T-helper 2 cell (primary cell): ENCODE data around the gene UNC93B1.

ENCODE experiments used
- DNase-seq, 5 experiments: peaks; one replicate each; pipeline versions ENCODE4 v3.0.0 to v3.0.0-alpha.2; 2012 to 2022

Gene UNC93B1

DNA sequence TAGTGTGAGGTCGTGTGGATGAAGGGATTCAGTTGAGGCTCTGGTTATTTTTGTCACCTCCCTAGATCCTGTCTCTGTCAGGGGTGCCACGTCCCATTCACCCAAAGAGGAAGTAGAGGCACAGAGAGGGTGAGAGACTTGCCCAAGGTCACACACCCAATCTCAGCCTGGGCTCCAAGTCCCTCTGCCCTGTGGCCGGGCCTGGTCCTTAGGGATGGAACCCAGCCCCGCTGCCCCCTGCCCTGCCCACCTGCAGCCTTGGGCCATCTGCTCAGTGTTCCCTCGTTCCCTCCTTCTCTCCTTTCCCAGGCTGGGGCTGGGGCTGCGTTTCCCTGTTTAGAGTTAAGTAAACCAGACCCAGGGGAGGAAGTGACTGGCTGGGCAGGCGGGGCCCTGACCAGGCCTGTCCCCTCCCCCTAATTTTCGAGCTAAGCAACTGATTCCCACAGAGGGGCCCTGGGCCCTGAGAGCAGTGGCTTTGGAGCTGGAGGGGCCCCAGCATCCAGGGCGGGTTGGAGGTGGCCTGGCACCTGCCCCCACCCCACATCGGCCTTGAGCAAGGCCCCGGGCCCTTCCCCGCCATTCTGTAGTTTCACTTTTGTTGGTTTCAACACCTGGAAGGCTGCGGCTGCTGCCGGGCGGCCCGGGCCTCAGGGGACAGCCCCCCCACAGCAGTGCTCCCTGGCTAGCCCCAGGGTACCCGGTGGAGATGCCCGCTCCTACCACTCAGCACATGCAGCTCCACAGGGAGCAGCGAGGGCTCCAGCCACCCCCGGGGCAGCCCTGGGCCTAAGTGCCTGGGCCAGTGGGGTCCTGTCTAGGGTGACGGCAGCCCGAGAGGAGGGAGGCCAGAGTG lies 36.4 kb upstream of the UNC93B1 start:
- DNase-seq: peak in 3 of 5 experiments; percentile 19 to 63 (median 54)

DNA sequence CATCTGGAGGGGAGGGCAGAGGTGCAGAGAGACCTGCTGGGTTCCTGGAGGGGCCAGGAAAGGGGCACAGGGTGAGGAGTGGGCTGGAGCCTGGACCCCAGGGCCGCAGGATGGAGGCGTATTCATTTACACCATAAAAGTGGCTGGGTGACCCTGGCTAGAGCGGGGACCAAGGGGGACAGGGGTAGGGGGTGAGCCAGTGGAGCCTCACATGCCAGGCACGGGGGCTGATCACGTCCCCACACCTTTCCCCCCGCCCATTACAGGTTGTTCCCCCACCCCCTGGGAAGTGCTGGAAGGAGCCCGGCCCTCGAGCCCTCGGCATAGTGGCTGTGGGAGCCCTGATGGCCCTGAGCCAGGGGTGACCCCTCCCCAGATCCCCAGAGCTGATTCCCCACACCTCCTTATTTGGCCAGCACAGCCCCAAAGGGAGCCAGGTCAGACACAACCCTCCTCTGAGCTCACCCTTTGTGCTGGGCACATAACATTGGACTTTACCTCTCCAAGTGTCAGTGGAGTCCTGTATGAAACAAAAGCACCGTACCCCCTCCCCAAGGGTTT lies 35.7 kb upstream of the UNC93B1 start:
- DNase-seq: no peak

DNA sequence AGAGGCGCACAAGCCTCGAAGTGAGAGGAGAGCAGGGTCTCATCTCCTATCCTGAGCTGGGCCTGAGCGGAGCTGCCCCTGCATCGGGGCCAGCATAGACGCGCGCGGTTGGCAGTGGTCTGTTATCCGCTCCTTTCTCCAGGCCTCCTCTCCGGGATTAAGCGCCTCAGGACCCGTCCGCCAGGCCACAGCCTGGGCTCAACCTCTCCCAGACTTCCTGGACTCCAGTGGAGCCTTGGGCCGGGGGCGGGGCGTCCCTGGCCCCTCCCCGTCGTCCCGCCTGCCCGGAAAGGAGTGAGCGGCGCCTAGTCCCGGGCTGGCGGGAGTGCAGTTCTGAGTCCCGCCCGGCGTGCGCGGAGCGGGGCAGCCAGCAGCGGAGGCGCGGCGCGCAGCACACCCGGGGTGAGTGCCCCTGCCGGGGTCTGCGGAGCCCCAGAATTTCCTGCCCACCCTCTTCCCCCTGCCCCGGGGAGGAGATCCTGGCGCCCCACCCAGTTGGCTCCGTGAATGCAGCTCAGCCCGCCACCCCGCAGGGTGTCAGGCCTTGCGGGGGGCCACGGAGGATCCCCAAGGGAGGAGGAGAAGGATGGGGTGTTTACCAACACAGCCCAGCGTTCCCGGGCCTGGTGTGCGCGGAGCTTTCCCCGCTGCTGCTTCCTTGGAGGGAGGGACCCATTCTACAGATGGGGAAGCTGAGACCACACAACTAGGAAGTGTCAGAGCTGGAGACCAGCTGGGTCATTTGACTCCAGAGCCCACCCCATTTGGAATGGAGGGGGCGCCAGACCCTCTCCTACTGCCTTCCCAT lies 35.0 kb upstream of the UNC93B1 start, which contains the start of gene TCIRG1:
TCIRG1 (plus strand) TSS at position 308 of the 808 bp plus-strand sequence. CDS start 2,247 bp downstream, outside the sequence.
- peak; percentile 19 to 69 (median 44) for DNase-seq

DNA sequence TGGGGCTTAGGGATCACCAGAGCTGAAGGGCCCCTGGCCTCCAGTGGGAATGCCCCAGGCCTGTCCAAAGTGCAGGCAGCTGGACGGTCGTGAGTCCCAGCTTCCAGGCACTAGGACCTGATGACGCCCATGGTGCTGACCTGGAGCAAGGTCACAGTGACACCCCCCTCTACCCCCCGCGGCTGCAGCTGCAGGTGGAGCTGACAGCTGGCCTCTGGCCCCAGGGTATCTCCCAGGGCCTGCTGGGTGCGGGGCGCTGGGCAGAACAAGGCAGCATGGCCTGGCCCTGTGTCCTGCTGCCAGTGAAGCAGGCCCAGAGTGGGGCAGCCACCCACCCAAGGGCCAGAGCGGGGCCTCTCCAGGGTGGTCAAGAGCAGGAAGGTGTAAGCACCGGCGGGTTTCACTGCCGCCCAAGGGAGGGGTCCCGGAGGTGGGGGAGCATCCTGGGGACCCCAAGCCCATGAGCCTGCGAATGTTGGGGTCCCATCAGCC lies 34.4 kb upstream of the UNC93B1 start:
- DNase-seq: no peak

DNA sequence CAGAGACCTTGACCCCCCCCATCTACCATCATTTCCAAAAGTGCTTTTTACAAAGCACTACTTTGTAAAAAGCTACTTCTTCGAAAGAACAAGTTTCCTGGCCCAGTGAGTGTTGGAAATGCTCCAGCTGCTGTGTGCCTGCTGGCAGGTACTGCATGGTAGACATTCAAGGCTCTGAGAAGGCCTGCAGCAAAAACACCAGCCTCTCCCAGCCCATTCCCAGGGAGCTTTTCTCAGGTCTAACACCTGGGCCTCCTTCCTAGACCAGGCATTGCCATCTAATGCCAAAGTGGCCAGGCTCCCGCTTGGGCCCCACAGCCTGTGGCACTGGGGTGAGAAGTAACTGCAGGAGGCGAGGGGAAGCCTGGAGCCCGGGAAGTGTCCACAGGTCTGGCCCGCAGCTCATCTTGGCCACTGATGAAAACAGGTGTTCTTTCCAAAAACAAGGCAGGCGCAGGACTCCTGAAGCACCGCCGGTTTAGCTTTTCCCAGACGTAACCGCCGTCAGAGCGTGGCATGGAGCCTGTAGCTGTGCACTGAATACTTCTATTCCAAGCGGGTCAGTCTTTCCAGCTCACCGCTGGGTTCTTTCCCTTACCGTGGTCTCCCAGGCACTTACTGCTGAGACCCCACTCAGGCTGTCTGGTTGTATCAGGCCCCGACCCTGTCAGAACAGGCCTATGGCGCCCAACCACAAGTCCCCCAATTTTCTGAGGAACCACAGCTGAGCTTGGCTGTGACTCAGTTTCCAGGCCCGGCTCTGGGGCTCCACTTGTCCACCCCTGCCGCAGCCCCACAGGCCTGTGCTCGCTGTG lies 33.7 kb upstream of the UNC93B1 start:
- DNase-seq: no peak

DNA sequence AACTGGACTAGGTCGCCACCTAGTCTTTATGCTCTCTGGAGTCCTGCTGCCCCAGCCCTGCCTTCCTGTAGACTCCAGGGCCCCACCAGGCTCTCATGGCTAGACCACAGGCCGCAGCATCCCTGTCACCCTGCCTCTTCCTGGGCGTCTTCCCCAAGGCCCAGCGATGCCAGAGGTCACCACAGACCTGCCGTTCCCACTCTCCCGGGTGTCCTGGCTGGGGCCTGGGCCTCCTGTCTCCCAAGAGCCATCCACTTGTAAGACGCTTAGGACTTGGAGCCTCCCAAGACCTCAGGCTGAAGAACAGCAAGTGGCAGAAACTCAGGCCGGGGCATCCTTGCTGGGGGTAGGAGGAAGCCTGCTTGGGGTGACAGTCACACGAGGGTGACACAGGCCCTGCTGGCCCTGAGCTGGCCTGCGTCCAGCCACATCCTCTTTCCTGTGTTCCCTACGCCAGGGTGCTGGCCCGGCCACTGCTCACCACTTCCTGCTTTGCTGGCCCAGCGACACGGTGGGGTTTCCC lies 32.9 kb upstream of the UNC93B1 start:
- peak in 1 of 5 experiments; percentile 62 for DNase-seq

DNA sequence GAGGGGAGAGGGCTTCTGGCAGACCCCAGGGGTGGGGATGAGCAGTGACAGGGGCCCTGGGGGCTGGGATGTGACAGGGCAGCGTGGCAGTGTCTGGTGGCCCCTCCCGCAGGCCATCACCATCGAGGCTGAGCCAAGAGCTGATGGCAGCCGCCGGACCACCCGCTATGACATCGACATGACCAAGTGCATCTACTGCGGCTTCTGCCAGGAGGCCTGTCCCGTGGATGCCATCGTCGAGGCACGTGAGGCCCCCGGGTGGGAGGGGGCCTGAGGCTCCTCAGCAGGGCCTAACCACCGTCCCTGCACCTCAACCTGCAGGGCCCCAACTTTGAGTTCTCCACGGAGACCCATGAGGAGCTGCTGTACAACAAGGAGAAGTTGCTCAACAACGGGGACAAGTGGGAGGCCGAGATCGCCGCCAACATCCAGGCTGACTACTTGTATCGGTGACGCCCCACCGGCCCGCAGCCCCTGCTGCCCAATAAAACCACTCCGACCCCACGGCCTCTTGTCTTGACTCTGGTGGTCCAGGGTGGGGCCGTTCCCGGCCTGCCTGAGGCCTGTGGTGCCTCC lies 32.3 kb upstream of the UNC93B1 start:
- DNase-seq: no peak

DNA sequence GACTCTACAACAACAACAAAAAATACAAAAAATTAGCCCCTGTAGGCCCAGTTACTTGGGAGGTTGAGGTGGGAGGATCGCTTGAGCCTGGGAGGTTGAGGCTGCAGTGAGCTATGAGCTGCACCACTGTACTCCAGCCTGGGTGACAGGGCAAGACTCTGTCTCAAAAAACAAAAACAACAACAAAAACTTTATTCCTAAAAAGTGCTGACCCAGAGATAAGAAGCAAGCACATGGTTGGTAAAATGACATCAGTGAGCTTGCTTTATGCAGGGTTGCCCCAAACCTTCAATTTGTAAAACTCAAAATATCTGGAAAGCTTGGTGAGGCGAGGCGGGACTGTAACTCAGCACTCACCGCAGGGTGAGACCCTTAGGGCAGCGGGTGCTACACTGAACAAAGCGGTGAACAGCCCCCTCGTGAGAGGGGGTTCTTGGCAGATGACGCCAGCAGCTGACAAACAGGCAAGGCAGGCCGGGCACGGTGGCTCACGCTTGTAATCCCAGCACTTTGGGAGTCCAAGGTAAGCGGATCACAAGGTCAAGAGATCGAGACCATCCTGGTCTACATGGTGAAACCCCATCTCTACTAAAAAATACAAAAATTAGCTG lies 31.5 kb upstream of the UNC93B1 start:
- DNase-seq: no peak

DNA sequence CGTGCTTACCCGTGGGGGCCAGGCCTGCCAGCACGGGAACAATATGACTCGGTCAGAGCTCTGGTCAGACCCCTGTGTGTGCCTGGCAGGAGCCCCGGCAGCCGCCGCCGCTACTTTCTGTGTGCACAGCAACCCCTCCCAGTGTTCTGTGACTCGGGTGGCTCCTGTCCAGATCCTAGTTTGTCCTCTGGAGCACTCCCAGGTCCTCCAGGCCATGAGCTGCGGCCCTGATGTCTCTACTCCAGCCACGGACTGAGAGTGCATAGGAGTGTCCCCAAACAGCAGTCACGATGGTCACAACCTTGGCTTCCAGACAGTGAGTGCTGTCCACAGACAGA lies 29.8 kb upstream of the UNC93B1 start:
- no peak for DNase-seq

DNA sequence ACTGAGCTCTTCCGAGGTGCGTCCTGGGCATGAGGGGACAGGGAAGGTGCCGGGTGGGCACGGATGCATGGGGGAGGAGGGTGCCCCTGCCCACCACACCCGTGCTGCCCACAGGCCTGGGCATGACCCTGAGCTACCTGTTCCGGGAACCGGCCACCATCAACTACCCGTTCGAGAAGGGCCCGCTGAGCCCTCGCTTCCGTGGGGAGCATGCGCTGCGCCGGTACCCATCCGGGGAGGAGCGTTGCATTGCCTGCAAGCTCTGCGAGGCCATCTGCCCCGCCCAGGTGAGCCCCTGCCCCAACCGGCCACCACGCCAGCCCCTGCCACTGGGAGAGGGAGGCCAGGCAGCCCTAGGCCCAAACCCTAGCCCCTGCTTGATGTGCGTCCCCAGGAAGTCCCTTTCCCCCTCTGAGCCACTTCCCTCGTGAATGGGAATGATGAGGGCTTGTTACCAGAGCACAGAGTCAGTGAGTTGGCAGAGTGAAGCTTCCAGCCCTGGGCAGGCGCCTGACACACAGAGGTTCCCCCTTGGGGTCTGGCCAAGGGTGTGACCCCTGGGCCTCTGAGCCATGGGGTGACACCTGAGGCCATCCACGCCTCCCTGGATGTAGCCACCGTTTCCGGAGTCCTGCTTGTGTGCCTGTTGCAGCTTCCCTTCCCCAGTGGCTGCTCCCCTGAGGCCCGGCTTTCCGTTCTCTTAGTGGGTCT lies 29.3 kb upstream of the UNC93B1 start:
- no peak for DNase-seq

DNA sequence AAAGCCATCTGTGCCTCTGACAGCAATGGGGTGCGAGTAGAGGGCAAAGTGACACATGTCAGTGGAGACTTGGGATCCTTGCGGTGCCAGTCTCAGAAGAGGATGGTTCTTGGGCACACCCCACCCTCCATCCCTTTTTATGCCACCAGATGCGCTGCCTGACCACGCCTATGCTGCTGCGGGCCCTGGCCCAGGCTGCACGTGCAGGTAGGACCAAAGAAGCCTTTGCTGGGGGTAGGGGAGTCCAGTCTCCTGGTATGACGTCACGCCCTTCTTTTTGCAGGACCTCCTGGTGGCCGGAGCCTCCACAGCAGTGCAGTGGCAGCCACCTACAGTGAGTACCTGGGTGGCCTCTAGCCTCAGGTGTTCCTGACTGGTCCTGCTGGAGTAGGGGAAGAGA lies 28.1 kb upstream of the UNC93B1 start:
- DNase-seq: no peak

DNA sequence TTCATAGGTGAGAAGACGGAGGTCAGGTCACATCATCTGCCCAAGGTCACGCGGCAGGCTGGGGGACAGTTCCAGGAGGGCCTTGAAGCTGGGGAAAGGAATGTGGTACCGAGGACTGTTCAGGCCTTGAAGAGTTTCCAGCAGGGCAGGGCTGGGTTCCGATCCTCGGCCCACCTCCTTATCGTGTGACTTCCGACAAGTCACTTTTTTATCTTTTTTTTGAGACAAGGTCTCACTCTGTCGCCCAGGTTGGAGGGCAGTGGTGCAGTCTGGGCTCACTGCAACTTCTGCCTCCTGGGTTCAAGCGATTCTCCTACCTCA lies 27.2 kb upstream of the UNC93B1 start:
- peak in 1 of 5 experiments; percentile 39 for DNase-seq

DNA sequence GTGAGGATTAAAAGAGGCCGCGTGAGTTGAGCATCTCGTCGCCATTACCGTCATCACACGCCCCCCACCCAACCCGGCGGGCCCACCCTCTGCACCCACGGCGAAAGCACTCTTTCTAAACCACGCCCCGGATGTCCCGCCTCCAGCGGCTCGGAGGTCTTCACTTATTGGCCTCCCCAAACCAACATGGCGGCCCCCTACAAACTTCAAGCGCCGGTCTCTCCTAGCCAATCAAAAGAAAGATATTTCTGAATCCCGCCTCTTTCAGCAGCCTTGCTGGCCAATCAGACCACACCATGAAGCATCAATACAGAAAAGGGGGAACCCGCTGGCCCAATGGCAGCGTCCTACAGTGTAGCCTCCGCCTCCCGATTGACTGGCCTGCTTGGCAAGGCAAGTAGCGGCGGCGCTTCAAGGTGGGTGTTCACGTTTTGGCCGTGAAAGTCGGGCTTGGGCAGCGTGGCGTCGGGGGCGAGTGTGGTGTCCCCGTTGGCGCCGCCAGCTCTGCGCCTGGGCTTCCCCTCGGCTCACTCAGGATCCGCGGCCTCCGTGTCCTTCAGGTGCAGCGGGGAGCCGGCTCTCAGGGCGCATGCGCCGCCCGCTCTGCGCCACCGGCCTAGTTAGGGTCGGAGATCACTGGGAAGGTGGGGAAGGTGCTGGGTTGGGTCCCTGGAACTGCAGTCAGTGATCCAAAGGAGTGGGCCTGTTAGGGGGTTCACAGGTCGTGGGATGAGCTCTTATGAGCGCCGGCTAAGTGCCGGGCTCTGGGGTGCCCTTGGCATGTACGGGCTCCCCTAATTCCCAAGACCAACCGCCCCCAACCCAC lies 26.6 kb upstream of the UNC93B1 start, which contains the start of gene NDUFS8:
NDUFS8 (plus strand) TSS at position 364 of the 826 bp plus-strand sequence. CDS start 1,471 bp downstream, outside the sequence.
- peak; percentile 93 to 99 (median 96) for DNase-seq

DNA sequence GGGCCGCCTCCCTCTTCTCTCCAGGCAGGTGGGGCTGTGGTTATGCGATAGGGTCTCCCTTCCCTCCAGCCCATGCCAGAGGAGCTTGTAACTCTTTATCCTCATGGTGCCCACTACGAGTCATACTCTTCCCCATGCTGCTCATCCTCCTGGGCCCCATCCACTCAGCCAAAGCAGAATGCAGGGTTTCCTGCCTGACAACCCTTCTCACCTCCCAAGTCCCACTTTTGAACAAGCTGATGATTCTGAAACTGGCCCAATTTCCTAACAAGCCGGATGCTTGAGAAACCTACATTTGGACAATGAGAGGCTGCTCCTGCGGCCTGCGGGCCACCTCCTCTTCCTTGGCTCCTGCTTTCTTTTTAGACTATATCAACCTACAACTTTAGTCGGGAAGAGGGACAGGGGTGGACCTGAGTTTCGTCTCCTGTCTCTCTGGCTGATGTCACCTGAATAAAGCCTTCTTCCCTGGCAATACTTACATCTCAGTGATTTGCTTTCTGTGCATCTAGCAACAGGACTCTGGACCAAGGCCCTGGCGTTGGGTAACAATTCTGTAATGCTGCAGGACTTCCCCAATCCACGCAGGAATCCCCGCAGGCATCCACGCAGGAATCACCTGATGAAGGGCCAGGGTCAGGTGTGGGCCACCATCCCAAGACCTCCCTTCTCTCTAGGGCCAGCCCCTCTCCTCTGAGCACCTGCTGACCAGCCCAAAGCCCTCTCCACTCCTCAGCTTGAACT lies 25.1 kb upstream of the UNC93B1 start:
- DNase-seq: no peak

DNA sequence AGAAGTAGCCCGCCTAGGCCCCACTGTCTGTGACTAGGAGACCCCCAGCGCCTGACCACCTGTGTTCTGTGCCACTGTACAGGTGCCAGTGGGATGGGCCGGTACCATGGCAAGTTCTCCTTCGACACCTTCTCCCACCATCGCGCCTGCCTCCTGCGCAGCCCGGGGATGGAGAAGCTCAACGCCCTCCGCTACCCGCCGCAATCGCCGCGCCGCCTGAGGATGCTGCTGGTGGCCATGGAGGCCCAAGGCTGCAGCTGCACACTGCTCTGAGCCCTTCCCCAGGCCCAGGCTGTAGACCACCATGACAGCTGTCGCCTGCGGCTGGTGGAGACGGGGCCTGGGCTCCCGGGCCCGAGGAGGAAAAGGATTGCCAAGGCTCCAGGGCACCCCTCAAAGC lies 23.8 kb upstream of the UNC93B1 start:
- no peak for DNase-seq

DNA sequence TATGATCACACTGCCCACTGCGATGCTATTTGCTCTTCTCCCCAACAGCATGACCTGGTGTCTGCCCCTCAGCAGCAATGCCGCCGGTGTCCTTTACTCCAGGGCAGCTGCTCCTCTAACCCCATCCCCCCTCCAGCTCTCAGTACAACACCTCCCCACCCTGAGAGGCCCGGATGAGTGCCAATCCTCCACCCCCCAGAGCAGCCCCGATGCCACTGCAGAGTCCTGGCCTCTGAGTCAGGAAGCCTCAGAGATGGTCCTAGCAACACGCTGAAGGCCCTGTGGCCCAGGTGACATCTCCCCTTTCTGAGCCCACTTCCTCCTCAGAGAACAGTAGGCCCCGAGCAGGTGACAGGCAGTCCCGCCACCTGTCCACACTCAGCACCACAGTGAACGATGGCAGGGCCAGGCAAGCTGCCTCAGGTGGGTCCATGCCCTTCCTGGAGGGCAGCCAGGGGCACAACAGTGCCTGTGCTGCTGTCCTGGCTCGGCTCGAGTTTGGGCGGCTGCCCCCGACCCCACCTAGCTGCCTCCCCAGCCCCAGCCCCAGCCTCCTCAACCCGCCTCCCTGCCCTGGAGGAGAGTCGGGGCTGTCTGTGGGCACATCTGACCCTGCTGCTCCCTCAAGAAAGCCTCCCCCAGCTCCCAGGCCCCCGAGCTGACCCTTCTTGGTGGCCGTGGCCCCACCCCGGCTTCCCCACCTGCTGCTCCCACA lies 22.7 kb upstream of the UNC93B1 start:
- no peak for DNase-seq

DNA sequence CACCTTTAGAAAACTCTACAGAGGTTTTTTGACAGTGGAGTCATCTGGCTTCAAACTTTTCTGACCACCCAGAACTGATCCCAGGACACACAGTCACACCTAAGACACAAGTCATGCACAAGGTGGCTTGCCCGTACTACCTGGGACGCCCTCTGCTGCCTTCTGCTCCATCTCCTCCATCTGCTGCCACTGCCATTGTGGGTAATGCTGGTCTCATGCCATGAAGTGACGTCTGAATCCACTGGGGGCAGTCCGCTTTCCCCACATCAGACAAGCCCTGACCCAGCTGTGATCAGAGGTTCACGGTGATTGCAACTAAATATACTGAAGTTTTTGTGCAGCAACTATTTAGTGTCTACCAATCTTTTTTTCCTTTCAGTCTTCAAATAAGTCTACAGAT lies 21.1 kb upstream of the UNC93B1 start:
- DNase-seq: peak in 1 of 5 experiments; percentile 49

DNA sequence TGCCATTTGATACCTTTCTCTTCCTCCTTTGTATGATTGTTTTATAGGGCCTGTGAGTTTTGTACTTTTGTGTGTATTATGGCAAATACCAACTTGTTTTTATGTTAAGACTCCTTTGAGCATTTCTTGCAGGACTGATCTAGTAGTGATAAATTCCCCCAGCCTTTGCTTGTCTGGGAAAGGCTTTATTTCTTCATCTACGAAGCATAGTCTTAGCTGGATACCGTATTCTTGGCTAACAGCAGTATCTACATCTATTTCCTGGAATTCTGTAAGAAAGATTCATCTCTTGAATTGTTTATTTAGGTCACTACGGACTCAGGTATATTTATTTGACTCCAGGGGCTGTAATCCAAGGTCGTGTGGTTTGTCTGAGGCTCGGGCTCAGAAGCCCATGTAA lies 20.6 kb upstream of the UNC93B1 start:
- DNase-seq: no peak
